Mammary epithelial cell (primary cell): ENCODE results near the gene CD200R1.

Source experiments
- CTCF ChIP-seq, 2 donors: IDR thresholded peaks in 1 of 2; conservative IDR thresholded peaks in 1 of 2; 2 replicates each; pipeline ENCODE4 v1.5.1; 2011 to 2012; ENCODE audit warnings: inconsistent platforms in 2 of 2, low read length in 2 of 2, mild to moderate bottlenecking in 2 of 2, control low read depth in 1 of 2, low read depth in 1 of 2; ENCODE audit not compliant: insufficient read depth in 1 of 2; ENCODE audit errors: extremely low read depth in 1 of 2
- EZH2 ChIP-seq: IDR thresholded peaks from 2 replicates; pipeline ENCODE4 v1.6.1; 2012; ENCODE audit warnings: low read length, inconsistent platforms, borderline replicate concordance

GRCh38 chr3:112958811-112959560, 15.9 kb downstream of the CD200R1 start:
- TF ChIP-seq CTCF (conservative IDR thresholded peaks at IDR 0.05 in 1 of 2, IDR thresholded peaks at IDR 0.05 in 1 of 2; ENCODE audit: extremely low read depth in 1 of 2, insufficient read depth in 1 of 2, low read depth in 1 of 2, low read length in 2 of 2) (no peak), EZH2 (no peak)
